H9 (cell line): ENCODE data around the gene C1QTNF1. TPM values are rescaled to one million over a fixed set of nuclear protein-coding genes. Genes with fewer than 3 reads are reported as not detected.

Experiments used
- DNase-seq: peaks from one replicate; pipeline ENCODE4 v3.0.0-alpha.2; 2017
- H2AFZ ChIP-seq: one replicate; pipeline ENCODE4 v1.6.1; 2013; ENCODE audit warnings: mild to moderate bottlenecking, low read length, control low read depth, moderate library complexity
- H2AK5ac ChIP-seq: 2 replicates; pipeline ENCODE4 v1.6.1; 2013; ENCODE audit warnings: low read length, control low read depth, mixed read lengths; ENCODE audit not compliant: insufficient read length
- H2BK120ac ChIP-seq: one replicate; pipeline ENCODE4 v1.6.1; 2013; ENCODE audit warnings: low read depth, mild to moderate bottlenecking, low read length, control low read depth, inconsistent platforms; ENCODE audit not compliant: poor library complexity, severe bottlenecking
- H2BK12ac ChIP-seq: 2 replicates; pipeline ENCODE4 v1.6.1; 2013; ENCODE audit warnings: low read length, control low read depth, mixed read lengths, low read depth; ENCODE audit not compliant: insufficient read length
- H2BK15ac ChIP-seq: 2 replicates; pipeline ENCODE4 v1.6.1; 2013; ENCODE audit warnings: low read depth, low read length, control low read depth
- H2BK20ac ChIP-seq: one replicate; pipeline ENCODE4 v1.6.1; 2013; ENCODE audit warnings: low read depth, mild to moderate bottlenecking, low read length, control low read depth, inconsistent platforms; ENCODE audit not compliant: poor library complexity, severe bottlenecking
- H2BK5ac ChIP-seq: 2 replicates; pipeline ENCODE4 v1.6.1; 2013; ENCODE audit warnings: low read length, control low read depth, mixed read lengths; ENCODE audit not compliant: insufficient read length
- H3K14ac ChIP-seq: 2 replicates; pipeline ENCODE4 v1.6.1; 2013; ENCODE audit warnings: low read length, control low read depth; ENCODE audit not compliant: insufficient read depth
- H3K18ac ChIP-seq: 2 replicates; pipeline ENCODE4 v1.6.1; 2013; ENCODE audit warnings: low read depth, mild to moderate bottlenecking, mixed read lengths, low read length, control low read depth; ENCODE audit not compliant: insufficient read length
- H3K23ac ChIP-seq: 2 replicates; pipeline ENCODE4 v1.6.1; 2013; ENCODE audit warnings: low read length, control low read depth, mixed read lengths, low read depth; ENCODE audit not compliant: insufficient read length
- H3K23me2 ChIP-seq: 2 replicates; pipeline ENCODE4 v1.6.1; 2013; ENCODE audit warnings: low read depth, mild to moderate bottlenecking, mixed read lengths, low read length, control low read depth; ENCODE audit not compliant: insufficient read length, poor library complexity, severe bottlenecking
- H3K27ac ChIP-seq: 2 replicates; pipeline ENCODE4 v1.5.1; 2013; ENCODE audit warnings: low read length, control low read depth, mixed read lengths, low read depth; ENCODE audit not compliant: insufficient read length
- H3K27me3 ChIP-seq: 2 replicates; pipeline ENCODE4 v1.6.1; 2013; ENCODE audit warnings: low read length, control low read depth, inconsistent platforms; ENCODE audit not compliant: insufficient read depth
- H3K4ac ChIP-seq: 2 replicates; pipeline ENCODE4 v1.6.1; 2013; ENCODE audit warnings: low read depth, mild to moderate bottlenecking, control low read depth, inconsistent platforms, low read length, moderate library complexity
- H3K4me1 ChIP-seq: 2 replicates; pipeline ENCODE4 v1.6.1; 2013; ENCODE audit warnings: low read length, control low read depth, inconsistent platforms; ENCODE audit not compliant: insufficient read depth
- H3K4me2 ChIP-seq: 2 replicates; pipeline ENCODE4 v1.6.1; 2013; ENCODE audit warnings: low read length, control low read depth, mixed read lengths; ENCODE audit not compliant: insufficient read length, insufficient read depth
- H3K56ac ChIP-seq: 2 replicates; pipeline ENCODE4 v1.6.1; 2013; ENCODE audit warnings: low read depth, mild to moderate bottlenecking, mixed read lengths, low read length, control low read depth; ENCODE audit not compliant: insufficient read length
- H3K79me1 ChIP-seq: 2 replicates; pipeline ENCODE4 v1.6.1; 2013; ENCODE audit warnings: low read depth, mild to moderate bottlenecking, moderate library complexity, low read length, control low read depth, inconsistent platforms; ENCODE audit not compliant: insufficient read depth, poor library complexity, severe bottlenecking
- H3K79me2 ChIP-seq: 2 replicates; pipeline ENCODE4 v1.6.1; 2013; ENCODE audit warnings: low read length, control low read depth, inconsistent platforms; ENCODE audit not compliant: insufficient read depth
- H3K9ac ChIP-seq: 2 replicates; pipeline ENCODE4 v1.6.1; 2013; ENCODE audit warnings: low read length, control low read depth, mixed read lengths; ENCODE audit not compliant: insufficient read length; ENCODE audit errors: extremely low read depth
- H3K9me3 ChIP-seq: one replicate; pipeline ENCODE4 v1.6.1; 2013; ENCODE audit warnings: low read depth, low read length, inconsistent platforms; ENCODE audit not compliant: control insufficient read depth
- H3T11ph ChIP-seq: one replicate; pipeline ENCODE4 v1.6.1; 2013; ENCODE audit warnings: mild to moderate bottlenecking, low read length, control low read depth, inconsistent platforms
- H4K20me1 ChIP-seq: one replicate; pipeline ENCODE4 v1.6.1; 2013; ENCODE audit not compliant: control insufficient read depth, insufficient read length, insufficient read depth
- H4K5ac ChIP-seq: 2 replicates; pipeline ENCODE4 v1.6.1; 2013; ENCODE audit warnings: low read depth, mild to moderate bottlenecking, mixed read lengths, low read length, control low read depth; ENCODE audit not compliant: insufficient read length
- H4K8ac ChIP-seq: replicated peaks from 2 replicates; pipeline ENCODE4 v1.6.1; 2013; ENCODE audit warnings: low read length, control low read depth, mixed read lengths, low read depth; ENCODE audit not compliant: insufficient read length
- H4K91ac ChIP-seq: 2 replicates; pipeline ENCODE4 v1.6.1; 2013; ENCODE audit warnings: low read depth, mild to moderate bottlenecking, moderate library complexity, mixed read lengths, low read length, control low read depth; ENCODE audit not compliant: insufficient read length
- H3K27ac Mint-ChIP-seq, 3 experiments: 2 replicates in 2 of 3; 3 replicates in 1 of 3; pipeline ENCODE4 v1.8.0; 2020 to 2021; ENCODE audit warnings: mixed read lengths in 3 of 3, mild to moderate bottlenecking in 1 of 3, moderate library complexity in 1 of 3
- H3K27me3 Mint-ChIP-seq: 2 replicates; pipeline ENCODE4 v1.8.0; 2021; ENCODE audit warnings: low read depth, mild to moderate bottlenecking, moderate library complexity, mixed read lengths
- H3K36me3 Mint-ChIP-seq, 3 experiments: 2 replicates in 2 of 3; 3 replicates in 1 of 3; pipeline ENCODE4 v1.8.0; 2020 to 2021; ENCODE audit warnings: low read depth in 3 of 3, mixed read lengths in 3 of 3; ENCODE audit not compliant: insufficient read depth in 1 of 3
- H3K4me1 Mint-ChIP-seq, 2 experiments: 2 replicates each; pipeline ENCODE4 v1.8.0; 2020; ENCODE audit warnings: mixed read lengths in 2 of 2
- H3K4me3 Mint-ChIP-seq, 2 experiments: 2 replicates in 1 of 2; 3 replicates in 1 of 2; pipeline ENCODE4 v1.8.0; 2020 to 2021; ENCODE audit warnings: mild to moderate bottlenecking in 2 of 2, mixed read lengths in 2 of 2, moderate library complexity in 1 of 2
- H3K9me3 Mint-ChIP-seq, 2 experiments: 2 replicates in 1 of 2; 3 replicates in 1 of 2; pipeline ENCODE4 v1.8.0; 2020; ENCODE audit warnings: mild to moderate bottlenecking in 2 of 2, mixed read lengths in 2 of 2, moderate library complexity in 1 of 2
- CTCF ChIP-seq: fragments of 200-600 bp; sonication (generic); conservative IDR thresholded peaks from 3 replicates; pipeline ENCODE4 v1.8.0; 2021; ENCODE audit warnings: antibody characterized with exemption, mild to moderate bottlenecking
- WGBS: extraction: QIAGEN DNeasy Blood & Tissue Kit; methylation state at CpG from one replicate; pipeline ENCODE4 v1.1.7; 2013; ENCODE audit warnings: missing lambda C conversion rate, low lambda C conversion rate, mixed read lengths; ENCODE audit not compliant: insufficient read length; ENCODE audit errors: extremely low coverage; 5-methylcytosine and 5-hydroxymethylcytosine counted together
- total RNA-seq: library from RNA; stranded (reverse); gene quantifications from 2 replicates; pipeline ENCODE4 v1.2.1, GENCODE V29; 2021

The C1QTNF1 gene
- total RNA-seq, 1 experiment from 2014 or later: 0.96 TPM

GRCh38 chr17:78992542-78993212 lies 31.3 kb upstream of the C1QTNF1 start:
- Histone ChIP-seq H3K18ac (no peak overlapping the region), H3K4me2 (no peak overlapping the region), H2BK20ac (no peak overlapping the region), H3K27me3 (no peaks in the 10 kb centered on the region), H3T11ph (no peak overlapping the region), H3K56ac (no peak overlapping the region), H3K23me2 (no peaks in the 10 kb centered on the region), H2AK5ac (no peak overlapping the region), H4K91ac (no peak overlapping the region), H3K4me1 (no peaks in the 10 kb centered on the region), H3K14ac (no peak overlapping the region), H3K23ac (no peak overlapping the region), H3K9me3 (no peaks in the 10 kb centered on the region), H3K9ac (no peak overlapping the region), H3K4ac (no peak overlapping the region), H4K8ac (no peak overlapping the region), H4K20me1 (no peaks in the 10 kb centered on the region), H2BK12ac (no peak overlapping the region), H3K79me2 (no peaks in the 10 kb centered on the region), H4K5ac (no peak overlapping the region), H2BK120ac (no peak overlapping the region), H3K27ac (no peak overlapping the region), H2BK5ac (no peak overlapping the region), H2BK15ac (no peak overlapping the region), H3K79me1 (no peaks in the 10 kb centered on the region), H2AFZ (no peak overlapping the region)
- H3K27me3 Mint-ChIP-seq: peaks cover 26% of the 10 kb centered on the region
- WGBS: no CpG with 5 or more reads among the region's 12 CpGs
- DNase-seq: no peak
- H3K36me3 Mint-ChIP-seq: peaks cover 19 to 58% (median 34%) of the 10 kb centered on the region in 3 experiments
- H3K27ac Mint-ChIP-seq: no peak overlapping the region
- TF ChIP-seq CTCF: no peak
- no peak overlapping the region for H3K4me3 Mint-ChIP-seq
- H3K4me1 Mint-ChIP-seq: no peaks in the 10 kb centered on the region
- H3K9me3 Mint-ChIP-seq: no peaks in the 10 kb centered on the region
